ENCODE data around the gene PPFIA1. TPM values are rescaled to one million over a fixed set of nuclear protein-coding genes. Genes with fewer than 3 reads are reported as not detected.
"Not testable (repeated sequence)": the region's sequence is repeated elsewhere in the genome, so short reads cannot be mapped to it uniquely, and the experiment has no call there.

Gene PPFIA1
- polyA plus RNA-seq, 6 donors from 2014 or later = 5.9 to 16.1 (median 11.6) TPM

DNA sequence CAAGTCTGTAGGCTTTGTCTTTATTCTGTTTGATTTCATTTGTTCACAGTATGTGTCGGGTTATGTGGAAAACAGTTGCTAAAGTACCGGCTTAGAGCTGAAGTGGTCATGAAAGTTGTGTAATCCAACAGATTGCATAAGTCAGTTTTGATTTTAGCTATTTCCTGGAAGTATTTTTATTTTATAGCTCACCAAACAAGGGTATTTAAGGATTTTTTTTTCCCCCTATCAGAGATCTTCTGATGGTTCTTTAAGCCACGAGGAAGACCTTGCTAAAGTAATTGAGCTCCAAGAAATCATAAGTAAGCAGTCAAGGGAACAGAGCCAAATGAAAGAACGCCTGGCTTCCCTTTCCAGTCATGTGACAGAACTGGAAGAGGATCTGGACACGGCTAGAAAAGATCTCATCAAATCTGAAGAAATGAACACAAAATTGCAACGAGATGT, 55.9 kb downstream of the PPFIA1 start:
- DNase-seq (no peak), ATAC-seq (ENCODE audit: low read depth in 2 of 2) (no peak)
- Mint-ChIP-seq H3K27ac (no peak overlapping the region), H3K36me3 (peaks cover 22 to 35% of the 10 kb centered on the region in 2 donors), H3K4me3 (no peak overlapping the region), H3K27me3 (no peaks in the 10 kb centered on the region), H3K9me3 (no peaks in the 10 kb centered on the region), H3K4me1 (no peaks in the 10 kb centered on the region)

DNA sequence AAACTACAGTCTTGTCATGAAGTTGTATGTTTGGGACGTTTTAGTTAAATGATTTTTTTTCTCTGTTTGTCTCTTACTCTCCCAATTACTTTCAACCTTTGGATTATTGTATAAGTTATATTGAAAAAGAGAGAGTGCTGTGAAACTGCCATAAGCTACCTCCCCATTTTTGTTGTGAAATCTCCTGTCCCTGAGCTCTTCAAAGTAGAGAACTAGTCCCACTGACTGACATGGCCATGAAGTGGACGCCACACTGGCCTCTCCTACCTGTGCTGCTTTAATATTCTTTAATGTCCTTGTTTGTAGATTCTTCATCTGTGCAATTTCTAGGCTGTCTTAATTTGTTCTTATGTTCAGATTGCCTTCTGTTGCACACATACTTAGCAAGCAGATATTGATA, 56.3 kb downstream of the PPFIA1 start:
- Mint-ChIP-seq H3K4me3 (no peak overlapping the region), H3K9me3 (no peaks in the 10 kb centered on the region), H3K27ac (no peak overlapping the region), H3K4me1 (no peaks in the 10 kb centered on the region), H3K36me3 (peaks cover 25 to 37% of the 10 kb centered on the region in 2 donors), H3K27me3 (no peaks in the 10 kb centered on the region)
- no peak for DNase-seq
- ATAC-seq (ENCODE audit: low read depth in 2 of 2) = no peak

DNA sequence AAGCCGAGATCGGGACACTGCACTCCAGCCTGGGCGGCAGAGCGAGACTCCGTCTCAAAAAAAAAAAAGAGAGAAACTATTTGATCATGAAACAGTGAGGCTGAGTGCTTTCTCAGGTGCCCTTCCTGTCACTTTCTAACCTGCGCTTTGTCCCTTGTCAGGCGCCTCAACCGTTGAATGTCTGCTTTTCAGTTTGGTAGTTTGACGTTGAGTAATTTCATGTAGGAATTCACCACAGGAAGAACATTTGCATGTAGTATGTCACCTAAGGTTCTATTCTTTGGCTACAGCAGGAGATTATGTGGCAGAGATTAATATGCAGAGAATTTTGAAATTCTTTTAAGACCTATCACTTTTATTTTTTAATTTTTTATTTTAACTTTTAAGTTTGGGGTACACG, 57.2 kb downstream of the PPFIA1 start:
- Mint-ChIP-seq H3K27ac (no peak overlapping the region), H3K27me3 (no peaks in the 10 kb centered on the region), H3K36me3 (peaks cover 28 to 42% of the 10 kb centered on the region in 2 donors), H3K4me3 (no peak overlapping the region), H3K4me1 (no peaks in the 10 kb centered on the region), H3K9me3 (no peaks in the 10 kb centered on the region)
- DNase-seq = no peak
- ATAC-seq (ENCODE audit: low read depth in 2 of 2) = no peak

DNA sequence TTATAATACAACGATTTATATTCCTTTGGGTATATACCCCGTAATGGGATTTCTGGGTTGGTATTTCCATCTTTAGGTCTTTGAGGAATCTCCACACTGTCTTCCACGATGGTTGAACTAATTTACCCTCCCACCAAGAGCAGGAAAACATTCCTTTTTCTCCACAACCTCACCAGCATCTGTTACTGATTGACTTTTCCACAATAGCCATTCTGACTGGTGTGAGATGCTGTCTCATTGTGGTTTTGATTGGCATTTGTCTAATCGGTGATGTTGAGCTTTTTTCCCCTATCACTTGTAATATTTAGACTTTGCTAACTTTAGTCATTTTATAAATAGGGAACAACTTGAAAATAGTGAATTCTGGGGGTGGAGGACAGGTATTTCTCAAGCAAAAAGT, 58.1 kb downstream of the PPFIA1 start:
- Mint-ChIP-seq H3K9me3 (no peaks in the 10 kb centered on the region), H3K27me3 (no peaks in the 10 kb centered on the region), H3K36me3 (peaks cover 36 to 50% of the 10 kb centered on the region in 2 donors), H3K27ac (no peak overlapping the region), H3K4me1 (no peaks in the 10 kb centered on the region), H3K4me3 (no peak overlapping the region)
- DNase-seq (no peak), ATAC-seq (ENCODE audit: low read depth in 2 of 2) (no peak)

DNA sequence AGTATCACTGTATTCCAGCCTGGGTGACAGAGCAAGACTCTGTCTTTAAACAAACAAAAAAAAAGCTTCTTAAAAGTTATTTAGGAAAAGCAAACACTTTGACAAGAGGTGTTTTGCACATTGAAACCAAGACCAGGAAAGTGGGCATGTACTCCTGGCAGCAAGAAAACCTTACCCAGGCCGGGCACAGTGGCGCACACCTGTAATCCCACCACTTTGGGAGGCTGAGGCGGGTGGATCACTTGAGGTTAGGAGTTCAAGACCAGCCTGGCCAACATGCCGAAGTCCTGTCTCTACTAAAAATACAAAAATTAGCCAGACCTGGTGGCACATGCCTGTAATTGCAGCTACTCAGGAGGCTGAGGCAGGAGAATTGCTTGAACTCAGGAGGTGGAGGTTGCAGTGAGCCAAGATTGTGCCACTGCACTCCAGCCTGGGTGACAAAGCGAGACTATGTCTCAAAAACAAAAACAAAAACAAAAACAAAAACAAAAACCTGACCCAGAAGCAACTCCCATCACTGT, 60.9 kb downstream of the PPFIA1 start:
- DNase-seq; H3K4me3 Mint-ChIP-seq; ATAC-seq (ENCODE audit: low read depth in 2 of 2); H3K27ac Mint-ChIP-seq; H3K27me3 Mint-ChIP-seq; H3K4me1 Mint-ChIP-seq; H3K9me3 Mint-ChIP-seq: not testable (repeated sequence)
- peaks cover 46 to 57% of the 10 kb centered on the region in 2 donors for H3K36me3 Mint-ChIP-seq

DNA sequence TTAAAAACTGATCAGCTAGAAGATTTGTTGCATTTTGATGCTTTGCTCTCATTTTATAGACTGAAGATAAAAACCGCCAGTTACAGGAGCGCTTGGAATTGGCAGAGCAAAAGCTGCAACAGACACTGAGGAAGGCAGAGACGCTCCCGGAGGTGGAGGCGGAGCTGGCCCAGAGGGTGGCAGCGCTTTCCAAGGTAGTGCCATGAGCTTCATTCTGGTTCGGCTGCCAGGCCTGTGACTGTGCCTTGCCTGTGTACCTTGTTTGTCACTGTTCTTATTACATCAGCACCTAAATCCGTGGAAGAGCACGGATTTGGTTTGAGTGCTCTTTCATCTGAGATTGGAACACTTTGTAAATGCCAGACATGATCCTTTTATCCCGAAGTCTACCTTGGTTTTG, 61.4 kb downstream of the PPFIA1 start:
- Mint-ChIP-seq H3K4me1 (no peaks in the 10 kb centered on the region), H3K27ac (no peak overlapping the region), H3K9me3 (no peaks in the 10 kb centered on the region), H3K36me3 (peaks cover 43 to 57% of the 10 kb centered on the region in 2 donors), H3K4me3 (no peak overlapping the region), H3K27me3 (no peaks in the 10 kb centered on the region)
- ATAC-seq (ENCODE audit: low read depth in 2 of 2) (no peak), DNase-seq (no peak)

GRCh38 chr11:70332567-70332966, 62.1 kb downstream of the PPFIA1 start:
- ATAC-seq (ENCODE audit: low read depth in 2 of 2) (no peak), DNase-seq (no peak)
- Mint-ChIP-seq H3K27me3 (no peaks in the 10 kb centered on the region), H3K27ac (no peak overlapping the region), H3K9me3 (no peaks in the 10 kb centered on the region), H3K4me3 (no peak overlapping the region), H3K4me1 (no peaks in the 10 kb centered on the region), H3K36me3 (peaks cover 39 to 56% of the 10 kb centered on the region in 2 donors)

DNA sequence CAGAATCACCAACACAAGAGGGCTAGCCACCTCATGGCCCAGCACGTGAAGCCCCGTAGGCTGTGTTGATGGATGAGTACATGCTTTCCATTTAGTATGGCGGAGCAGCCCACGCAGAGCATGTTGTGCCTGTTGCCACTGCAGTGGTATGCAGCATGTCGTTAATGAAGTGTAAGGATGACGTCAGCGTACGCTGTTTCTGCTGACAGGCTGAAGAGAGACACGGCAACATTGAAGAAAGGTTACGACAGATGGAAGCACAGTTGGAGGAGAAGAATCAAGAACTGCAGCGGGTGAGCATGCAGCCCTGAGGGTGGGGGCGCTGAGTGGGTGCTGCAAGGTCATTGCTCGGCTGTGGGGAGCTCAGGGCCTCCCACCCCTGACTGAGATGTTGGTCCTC, 62.8 kb downstream of the PPFIA1 start:
- Mint-ChIP-seq H3K27ac (peak overlapping the region in 1 of 6 donors; percentile 32), H3K4me3 (no peak overlapping the region), H3K36me3 (peaks cover 37 to 55% of the 10 kb centered on the region in 2 donors), H3K27me3 (no peaks in the 10 kb centered on the region), H3K9me3 (no peaks in the 10 kb centered on the region), H3K4me1 (no peaks in the 10 kb centered on the region)
- no peak for DNase-seq
- no peak for ATAC-seq (ENCODE audit: low read depth in 2 of 2)

DNA sequence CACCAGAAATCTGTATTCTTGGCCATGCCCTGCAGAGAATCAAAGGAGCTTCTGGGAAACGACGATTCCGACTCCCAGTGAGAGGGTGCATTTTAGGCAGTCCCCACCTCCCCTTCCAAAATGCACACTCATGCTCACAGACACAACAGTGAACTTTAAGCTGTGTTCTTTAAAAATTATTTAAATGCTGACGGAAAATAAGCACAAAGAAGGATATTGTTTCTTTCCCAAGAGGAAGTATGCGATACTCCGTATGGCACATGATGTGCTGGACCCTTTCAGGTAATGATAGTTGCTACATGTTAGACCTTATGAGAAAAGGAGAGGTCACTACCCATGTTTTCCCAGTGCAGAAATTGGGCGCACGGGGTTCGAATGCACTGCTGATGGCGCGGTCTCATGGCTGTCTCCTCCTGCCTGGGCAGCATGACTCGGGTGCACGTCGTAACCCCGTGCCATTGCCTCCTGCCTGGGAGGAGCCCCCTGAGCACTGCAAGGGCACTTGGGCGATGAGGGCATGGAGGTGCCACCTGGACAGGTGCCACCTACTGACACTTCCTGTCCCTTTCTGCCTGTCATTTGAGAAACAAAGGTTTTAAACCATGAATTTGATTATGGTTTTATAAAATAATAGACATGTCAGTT, 64.0 kb downstream of the PPFIA1 start:
- Mint-ChIP-seq H3K4me3 (peak overlapping the region in 1 of 8 donors; percentile 36), H3K27me3 (no peaks in the 10 kb centered on the region), H3K27ac (no peak overlapping the region), H3K4me1 (no peaks in the 10 kb centered on the region), H3K36me3 (peaks cover 37 to 50% of the 10 kb centered on the region in 2 donors), H3K9me3 (no peaks in the 10 kb centered on the region)
- ATAC-seq (ENCODE audit: low read depth in 2 of 2) (no peak), DNase-seq (no peak)

DNA sequence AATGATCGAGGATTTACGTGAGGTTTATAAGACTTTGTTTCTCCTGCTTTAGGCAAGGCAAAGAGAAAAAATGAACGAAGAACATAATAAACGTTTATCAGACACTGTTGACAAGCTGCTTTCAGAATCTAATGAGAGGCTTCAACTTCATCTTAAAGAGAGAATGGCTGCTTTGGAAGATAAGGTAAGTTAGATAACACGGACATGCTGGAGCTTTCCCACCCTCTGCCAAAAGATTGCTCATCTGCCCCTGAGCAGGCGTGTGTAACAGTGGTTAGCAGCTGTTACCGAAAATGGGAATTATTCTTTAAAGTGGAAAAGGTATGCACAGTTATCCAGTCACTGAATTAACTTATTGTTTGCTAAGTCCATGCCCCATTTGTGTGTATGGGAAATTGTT, 65.0 kb downstream of the PPFIA1 start:
- Mint-ChIP-seq H3K27ac (no peak overlapping the region), H3K36me3 (peaks cover 32 to 44% of the 10 kb centered on the region in 2 donors), H3K27me3 (no peaks in the 10 kb centered on the region), H3K9me3 (no peaks in the 10 kb centered on the region), H3K4me3 (no peak overlapping the region), H3K4me1 (no peaks in the 10 kb centered on the region)
- ATAC-seq (ENCODE audit: low read depth in 2 of 2) (no peak), DNase-seq (no peak)

GRCh38 chr11:70338594-70338993, 68.1 kb downstream of the PPFIA1 start:
- H3K4me3 Mint-ChIP-seq = no peak overlapping the region
- H3K4me1 Mint-ChIP-seq = peaks cover 0 to 6% (median 0%) of the 10 kb centered on the region in 3 donors
- H3K27ac Mint-ChIP-seq = no peak overlapping the region
- DNase-seq = no peak
- H3K27me3 Mint-ChIP-seq = no peaks in the 10 kb centered on the region
- peaks cover 31 to 46% of the 10 kb centered on the region in 2 donors for H3K36me3 Mint-ChIP-seq
- ATAC-seq (ENCODE audit: low read depth in 2 of 2) = no peak
- no peaks in the 10 kb centered on the region for H3K9me3 Mint-ChIP-seq

- H3K4me1 Mint-ChIP-seq = peaks cover 0 to 6% (median 0%) of the 10 kb centered on the region in 3 donors
- H3K36me3 Mint-ChIP-seq = peaks cover 27 to 42% of the 10 kb centered on the region in 2 donors
- ATAC-seq (ENCODE audit: low read depth in 2 of 2) = no peak
- H3K27ac Mint-ChIP-seq = no peak overlapping the region
- H3K27me3 Mint-ChIP-seq = no peaks in the 10 kb centered on the region
- DNase-seq = no peak
- no peaks in the 10 kb centered on the region for H3K9me3 Mint-ChIP-seq
- no peak overlapping the region for H3K4me3 Mint-ChIP-seq
Observed at GRCh38 chr11:70339066-70339465, 68.6 kb downstream of the PPFIA1 start.

DNA sequence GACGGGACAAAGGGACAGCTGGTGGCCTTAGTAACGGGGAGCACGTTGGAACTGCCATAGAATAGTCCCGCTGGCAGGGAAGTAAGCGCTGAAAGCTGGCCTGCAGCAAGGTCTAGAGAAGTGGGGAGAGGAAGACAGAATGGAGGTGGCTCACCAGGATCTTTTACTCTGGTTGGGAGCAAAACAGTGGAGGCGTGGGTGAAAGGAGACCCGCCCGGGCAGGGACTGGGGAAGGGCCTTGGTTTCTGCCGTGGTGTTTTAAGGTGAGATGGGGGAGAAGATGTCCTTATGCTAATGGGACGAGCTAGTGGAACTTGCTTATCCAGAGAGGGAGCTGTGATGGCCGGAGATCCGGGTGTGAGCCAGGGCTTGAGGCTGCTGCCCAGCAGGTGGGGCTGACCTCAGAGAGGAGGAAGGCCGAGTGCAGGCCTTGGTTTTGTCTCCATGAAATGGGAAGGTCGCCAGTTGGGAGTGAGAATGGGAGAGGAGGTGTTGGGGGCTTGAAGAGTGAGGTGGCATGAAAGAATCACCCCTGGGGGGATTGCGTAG, 71.5 kb downstream of the PPFIA1 start:
- no peaks in the 10 kb centered on the region for H3K27me3 Mint-ChIP-seq
- peaks cover 0 to 6% (median 0%) of the 10 kb centered on the region in 3 donors for H3K4me1 Mint-ChIP-seq
- no peak for DNase-seq
- peaks cover 31 to 36% of the 10 kb centered on the region in 2 donors for H3K36me3 Mint-ChIP-seq
- H3K9me3 Mint-ChIP-seq = no peaks in the 10 kb centered on the region
- no peak for ATAC-seq (ENCODE audit: low read depth in 2 of 2)
- peak overlapping the region in 2 of 6 donors; percentile 26 to 33 for H3K27ac Mint-ChIP-seq
- no peak overlapping the region for H3K4me3 Mint-ChIP-seq

DNA sequence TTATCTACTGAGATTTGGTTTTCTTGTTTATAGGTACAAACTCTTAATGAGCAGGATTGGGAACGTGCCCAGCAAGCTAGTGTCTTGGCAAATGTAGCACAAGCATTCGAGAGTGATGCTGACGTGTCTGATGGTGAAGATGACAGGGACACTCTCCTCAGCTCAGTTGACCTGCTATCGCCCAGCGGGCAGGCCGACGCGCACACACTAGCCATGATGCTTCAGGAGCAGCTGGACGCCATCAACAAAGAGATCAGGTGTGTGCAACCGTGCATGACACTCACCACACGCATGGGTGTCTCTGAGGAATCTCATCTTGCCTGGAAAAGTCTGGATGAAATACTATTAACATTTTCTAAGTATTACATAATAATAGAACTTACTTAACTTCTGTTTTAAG, 73.1 kb downstream of the PPFIA1 start:
- peaks cover 30 to 32% of the 10 kb centered on the region in 2 donors for H3K36me3 Mint-ChIP-seq
- no peaks in the 10 kb centered on the region for H3K27me3 Mint-ChIP-seq
- H3K9me3 Mint-ChIP-seq = no peaks in the 10 kb centered on the region
- DNase-seq (no peak), ATAC-seq (ENCODE audit: low read depth in 2 of 2) (no peak)
- H3K4me1 Mint-ChIP-seq = peaks cover 0 to 6% (median 0%) of the 10 kb centered on the region in 3 donors
- no peak overlapping the region for H3K27ac Mint-ChIP-seq
- H3K4me3 Mint-ChIP-seq = no peak overlapping the region

Data from naive B cell (primary cell).